HEK293 (cell line): Measurements from ENCODE around the gene POT1.

ENCODE experiments used
- CTCF ChIA-PET: fragments of 350-600 bp; formaldehyde crosslinking; extraction: SDS; loops from one replicate; lab custom pipeline; 2021; ENCODE audit warnings: antibody characterized with exemption; lab: Yijun Ruan, JAX
- POLR2A ChIA-PET: fragments of 300-600 bp; formaldehyde crosslinking; extraction: SDS; loops from one replicate; lab custom pipeline; 2020; ENCODE audit warnings: antibody characterized with exemption, inconsistent platforms; lab: Yijun Ruan, JAX
- H3K27ac ChIP-seq: fragments of 200-500 bp; sonication (Bioruptor generic); 2 replicates; pipeline ENCODE4 v1.5.1; 2014; ENCODE audit warnings: low read depth, low read length, control low read depth, inconsistent platforms; ENCODE audit errors: extremely low read depth
- H3K36me3 ChIP-seq, 2 experiments: fragments of 200-500 bp in 1 of 2; sonication (Bioruptor generic) in 1 of 2; 1 replicate in 1 of 2; 2 replicates in 1 of 2; pipeline ENCODE4 v1.5.1; 2014 to 2017; ENCODE audit warnings: inconsistent platforms in 2 of 2, low read length in 2 of 2; ENCODE audit not compliant: control insufficient read depth in 2 of 2, insufficient read depth in 1 of 2
- H3K4me1 ChIP-seq: fragments of 200-500 bp; sonication (Bioruptor generic); 2 replicates; pipeline ENCODE4 v1.5.1; 2014; ENCODE audit warnings: mild to moderate bottlenecking, low read length, inconsistent platforms; ENCODE audit not compliant: control insufficient read depth, insufficient read depth
- H3K4me3 ChIP-seq: 2 replicates; pipeline ENCODE4 v1.5.1; 2011; ENCODE audit warnings: low read depth, mild to moderate bottlenecking, control low read depth, low read length, moderate library complexity
- H3K9me3 ChIP-seq: fragments of 200-500 bp; sonication (Bioruptor generic); 2 replicates; pipeline ENCODE4 v1.5.1; 2014; ENCODE audit warnings: low read depth, low read length, inconsistent platforms; ENCODE audit not compliant: control insufficient read depth, insufficient read depth
- CTCF ChIP-seq: fragments of 450-650 bp; formaldehyde crosslinking; IDR thresholded peaks from 2 replicates; pipeline ENCODE4 v1.5.1; 2016; ENCODE audit warnings: missing biosample characterization, missing genetic modification characterization
- ELK4 ChIP-seq: IDR thresholded peaks from 2 replicates; pipeline ENCODE4 v1.6.1; 2011; ENCODE audit warnings: mild to moderate bottlenecking, low read depth, low read length, borderline replicate concordance
- GLIS1 ChIP-seq: fragments of 450-650 bp; formaldehyde crosslinking; IDR thresholded peaks from 2 replicates; pipeline ENCODE4 v1.5.1; 2016; ENCODE audit warnings: missing biosample characterization, missing genetic modification characterization
- KLF7 ChIP-seq: fragments of 450-650 bp; formaldehyde crosslinking; IDR thresholded peaks from 2 replicates; pipeline ENCODE4 v1.5.1; 2016; ENCODE audit warnings: missing biosample characterization, missing genetic modification characterization, borderline replicate concordance
- MZF1 ChIP-seq: fragments of 450-650 bp; formaldehyde crosslinking; IDR thresholded peaks from 2 replicates; pipeline ENCODE4 v1.5.1; 2017; ENCODE audit warnings: missing biosample characterization, missing genetic modification characterization, borderline replicate concordance
- SP2 ChIP-seq: fragments of 450-650 bp; formaldehyde crosslinking; IDR thresholded peaks from 2 replicates; pipeline ENCODE4 v1.5.1; 2016; ENCODE audit warnings: missing biosample characterization, missing genetic modification characterization
- SP7 ChIP-seq: fragments of 450-650 bp; formaldehyde crosslinking; IDR thresholded peaks from 2 replicates; pipeline ENCODE4 v1.5.1; 2016; ENCODE audit warnings: missing biosample characterization, missing genetic modification characterization
- ZBTB7A ChIP-seq: fragments of 450-650 bp; formaldehyde crosslinking; IDR thresholded peaks from 2 replicates; pipeline ENCODE4 v1.5.1; 2016; ENCODE audit warnings: low read depth, missing biosample characterization, missing genetic modification characterization
- ZNF266 ChIP-seq: fragments of 450-650 bp; formaldehyde crosslinking; IDR thresholded peaks from 2 replicates; pipeline ENCODE4 v1.5.1; 2016; ENCODE audit warnings: missing biosample characterization, missing genetic modification characterization, low read depth
- ZNF426 ChIP-seq: fragments of 450-650 bp; formaldehyde crosslinking; IDR thresholded peaks from 2 replicates; pipeline ENCODE4 v1.5.1; 2017; ENCODE audit warnings: missing biosample characterization, missing genetic modification characterization, mild to moderate bottlenecking, inconsistent platforms, moderate library complexity
- ZNF529 ChIP-seq: fragments of 450-650 bp; formaldehyde crosslinking; IDR thresholded peaks from 2 replicates; pipeline ENCODE4 v1.5.1; 2017; ENCODE audit warnings: missing genetic modification characterization, missing biosample characterization; ENCODE audit not compliant: insufficient replicate concordance
- ZNF558 ChIP-seq: fragments of 450-650 bp; formaldehyde crosslinking; IDR thresholded peaks from 2 replicates; pipeline ENCODE4 v1.5.1; 2016; ENCODE audit warnings: missing biosample characterization, missing genetic modification characterization
- ZNF596 ChIP-seq: fragments of 450-650 bp; IDR thresholded peaks from 2 replicates; pipeline ENCODE4 v1.5.0; 2018; ENCODE audit warnings: missing biosample characterization, mild to moderate bottlenecking, missing genetic modification characterization, moderate library complexity
- ZNF654 ChIP-seq: fragments of 450-650 bp; formaldehyde crosslinking; IDR thresholded peaks from 2 replicates; pipeline ENCODE4 v1.5.1; 2016; ENCODE audit warnings: low read depth, missing biosample characterization, missing genetic modification characterization
- ZNF660 ChIP-seq: fragments of 450-650 bp; IDR thresholded peaks from 2 replicates; pipeline ENCODE4 v1.5.1; 2018; ENCODE audit warnings: missing biosample characterization, mild to moderate bottlenecking, missing genetic modification characterization
- ZNF791 ChIP-seq: fragments of 450-650 bp; formaldehyde crosslinking; IDR thresholded peaks from 2 replicates; pipeline ENCODE4 v1.5.1; 2016; ENCODE audit warnings: missing biosample characterization, missing genetic modification characterization
- ZNF830 ChIP-seq: fragments of 450-650 bp; IDR thresholded peaks from 2 replicates; pipeline ENCODE4 v1.5.0; 2018; ENCODE audit warnings: missing biosample characterization, missing genetic modification characterization, low read depth, mild to moderate bottlenecking, moderate library complexity
- ZNF843 ChIP-seq: fragments of 450-650 bp; formaldehyde crosslinking; IDR thresholded peaks from 2 replicates; pipeline ENCODE4 v1.5.1; 2016; ENCODE audit warnings: missing biosample characterization, missing genetic modification characterization
- ZSCAN30 ChIP-seq: fragments of 450-650 bp; IDR thresholded peaks from 2 replicates; pipeline ENCODE4 v1.5.1; 2018; ENCODE audit warnings: missing biosample characterization, mild to moderate bottlenecking, missing genetic modification characterization, moderate library complexity

POT1 gene

GRCh38 chr7:124784879-124785818 lies 144.5 kb downstream of the POT1 start:
- no peaks in the 10 kb centered on the region for H3K9me3 ChIP-seq
- 0 out of 2 replicates have a peak, but pooled peaks have one; percentile 55 for TF ChIP-seq ZNF660 (tag by site-specific recombination)
- no peak for TF ChIP-seq SP7 (tag by site-specific recombination)
- TF ChIP-seq ZNF830 (tag by site-specific recombination): no peak
- no peak for TF ChIP-seq ZNF266 (tag by site-specific recombination)
- no peak for TF ChIP-seq ELK4
- 0 out of 2 replicates have a peak, but pooled peaks have one; percentile 40 for TF ChIP-seq ZSCAN30 (tag by site-specific recombination)
- peak; percentile 95 for TF ChIP-seq ZNF654 (tag by site-specific recombination)
- TF ChIP-seq ZNF426 (tag by site-specific recombination): no peak
- no peak for TF ChIP-seq GLIS1 (tag by site-specific recombination)
- no peak for TF ChIP-seq MZF1 (tag by site-specific recombination)
- TF ChIP-seq ZNF791 (tag by site-specific recombination): no peak
- no peak for TF ChIP-seq ZNF843 (tag by site-specific recombination)
- TF ChIP-seq CTCF (tag by site-specific recombination): peak; percentile 51; the same call in 1 of the 2 replicates
- POLR2A ChIA-PET: no interaction called here
- CTCF ChIA-PET: interaction anchor here (0.6 to 3.2 kb wide), 19 partner anchors 9 to 1283 kb away, joined by 3 to 30 read pairs (median 3); no protein-coding TSS in a partner anchor
- H3K36me3 ChIP-seq: no peaks in the 10 kb centered on the region
- H3K4me3 ChIP-seq: no peak overlapping the region
- no peak overlapping the region for H3K27ac ChIP-seq
- no peaks in the 10 kb centered on the region for H3K4me1 ChIP-seq

- TF ChIP-seq SP2 (tag by site-specific recombination) (no peak), ZNF596 (tag by site-specific recombination) (no peak), KLF7 (tag by site-specific recombination) (no peak), ZNF529 (tag by site-specific recombination) (no peak), ZBTB7A (tag by site-specific recombination) (no peak), ZSCAN30 (tag by site-specific recombination) (no peak), ZNF558 (tag by site-specific recombination) (no peak)
- no peaks in the 10 kb centered on the region for H3K4me1 ChIP-seq
- H3K36me3 ChIP-seq: no peaks in the 10 kb centered on the region
- H3K9me3 ChIP-seq: no peaks in the 10 kb centered on the region
- CTCF ChIA-PET: interaction anchor here (0.7 kb wide), 3 partner anchors 154 to 633 kb away, joined by 3 read pairs; no protein-coding TSS in a partner anchor
- POLR2A ChIA-PET: no interaction called here
- H3K27ac ChIP-seq: no peak overlapping the region
- H3K4me3 ChIP-seq: no peak overlapping the region
Measured at GRCh38 chr7:124783271-124783670, 146.4 kb downstream of the POT1 start.
